Skeletal muscle satellite cell (primary cell): ENCODE measurements around the gene RAB6C.
"Not testable (repeated sequence)": the region's sequence is repeated elsewhere in the genome, so short reads cannot be mapped to it uniquely, and the experiment has no call there.

Experiments used
- H3K27me3 ChIP-seq: 2 replicates; pipeline ENCODE4 v1.7.0; 2013; ENCODE audit warnings: low read length; ENCODE audit not compliant: control insufficient read depth, insufficient read depth
- H3K36me3 ChIP-seq: 2 replicates; pipeline ENCODE4 v1.7.0; 2013; ENCODE audit warnings: mild to moderate bottlenecking, control low read depth, low read length; ENCODE audit not compliant: insufficient read depth
- H3K4me1 ChIP-seq: 2 replicates; pipeline ENCODE4 v1.7.0; 2013; ENCODE audit warnings: low read length; ENCODE audit not compliant: control insufficient read depth, insufficient read depth
- H3K4me2 ChIP-seq: 2 replicates; pipeline ENCODE4 v1.7.0; 2013; ENCODE audit warnings: mild to moderate bottlenecking, low read length
- H3K4me3 ChIP-seq: 2 replicates; pipeline ENCODE4 v1.7.0; 2013; ENCODE audit warnings: low read length
- H3K9ac ChIP-seq: 2 replicates; pipeline ENCODE4 v1.7.0; 2013; ENCODE audit warnings: mild to moderate bottlenecking, low read depth, low read length, moderate library complexity
- H3K9me3 ChIP-seq: replicated peaks from 2 replicates; pipeline ENCODE4 v1.7.0; 2013; ENCODE audit warnings: mild to moderate bottlenecking, control low read depth, low read length

Gene RAB6C

GRCh38 chr2:129957891-129958290 lies 21.6 kb upstream of the RAB6C start:
- Histone ChIP-seq H3K4me3 (no peak overlapping the region), H3K4me1 (no peaks in the 10 kb centered on the region), H3K36me3 (no peaks in the 10 kb centered on the region), H3K9me3 (no peaks in the 10 kb centered on the region), H3K9ac (no peak overlapping the region), H3K27me3 (no peaks in the 10 kb centered on the region), H3K4me2 (no peak overlapping the region)

- H3K4me2 ChIP-seq, H3K9me3 ChIP-seq, H3K9ac ChIP-seq, H3K36me3 ChIP-seq, H3K4me1 ChIP-seq, H3K27me3 ChIP-seq, H3K4me3 ChIP-seq: not testable (repeated sequence)
Observed at GRCh38 chr2:129958736-129959135, 20.7 kb upstream of the RAB6C start.

- H3K9ac ChIP-seq, H3K4me3 ChIP-seq, H3K27me3 ChIP-seq, H3K4me1 ChIP-seq, H3K36me3 ChIP-seq, H3K9me3 ChIP-seq, H3K4me2 ChIP-seq: not testable (repeated sequence)
Observed at GRCh38 chr2:129968605-129969004, 10.9 kb upstream of the RAB6C start.

- Histone ChIP-seq H3K4me2 (no peak overlapping the region), H3K4me3 (no peak overlapping the region), H3K9me3 (no peaks in the 10 kb centered on the region), H3K36me3 (no peaks in the 10 kb centered on the region), H3K27me3 (no peaks in the 10 kb centered on the region), H3K4me1 (no peaks in the 10 kb centered on the region), H3K9ac (no peak overlapping the region)
Observed at GRCh38 chr2:129975016-129975774, 4.3 kb upstream of the RAB6C start.

GRCh38 chr2:129976969-129977368 lies 2.5 kb upstream of the RAB6C start:
- not testable (repeated sequence) for H3K9me3 ChIP-seq, H3K36me3 ChIP-seq, H3K9ac ChIP-seq, H3K4me3 ChIP-seq, H3K4me2 ChIP-seq, H3K27me3 ChIP-seq, H3K4me1 ChIP-seq

GRCh38 chr2:129977986-129978385 lies 1.5 kb upstream of the RAB6C start:
- Histone ChIP-seq H3K4me1 (no peaks in the 10 kb centered on the region), H3K9me3 (no peaks in the 10 kb centered on the region), H3K27me3 (no peaks in the 10 kb centered on the region), H3K9ac (no peak overlapping the region), H3K4me3 (no peak overlapping the region), H3K4me2 (no peak overlapping the region), H3K36me3 (no peaks in the 10 kb centered on the region)

- not testable (repeated sequence) for H3K9ac ChIP-seq, H3K36me3 ChIP-seq, H3K27me3 ChIP-seq, H3K9me3 ChIP-seq, H3K4me1 ChIP-seq, H3K4me2 ChIP-seq, H3K4me3 ChIP-seq
Observed at GRCh38 chr2:129980246-129980645, 780 bp downstream of the RAB6C start.

GRCh38 chr2:129981689-129982088 lies 2.2 kb downstream of the RAB6C start:
- H3K36me3 ChIP-seq, H3K9ac ChIP-seq, H3K4me2 ChIP-seq, H3K27me3 ChIP-seq, H3K9me3 ChIP-seq, H3K4me1 ChIP-seq, H3K4me3 ChIP-seq: not testable (repeated sequence)

GRCh38 chr2:129984426-129984825 lies 5.0 kb downstream of the RAB6C start:
- no peaks in the 10 kb centered on the region for H3K4me1 ChIP-seq
- no peaks in the 10 kb centered on the region for H3K36me3 ChIP-seq
- no peaks in the 10 kb centered on the region for H3K9me3 ChIP-seq
- no peaks in the 10 kb centered on the region for H3K27me3 ChIP-seq
- no peak overlapping the region for H3K4me2 ChIP-seq
- H3K4me3 ChIP-seq, result no peak overlapping the region
- H3K9ac ChIP-seq, result no peak overlapping the region

GRCh38 chr2:129992415-129993006 lies 13.0 kb downstream of the RAB6C start:
- H3K9me3 ChIP-seq, H3K9ac ChIP-seq, H3K4me1 ChIP-seq, H3K36me3 ChIP-seq, H3K27me3 ChIP-seq, H3K4me3 ChIP-seq, H3K4me2 ChIP-seq: not testable (repeated sequence)

GRCh38 chr2:129993151-129993550 lies 13.7 kb downstream of the RAB6C start:
- not testable (repeated sequence) for H3K4me2 ChIP-seq, H3K27me3 ChIP-seq, H3K4me1 ChIP-seq, H3K4me3 ChIP-seq, H3K9me3 ChIP-seq, H3K9ac ChIP-seq, H3K36me3 ChIP-seq

GRCh38 chr2:129996657-129997237 lies 17.3 kb downstream of the RAB6C start:
- H3K4me3 ChIP-seq, H3K4me1 ChIP-seq, H3K9ac ChIP-seq, H3K27me3 ChIP-seq, H3K4me2 ChIP-seq, H3K9me3 ChIP-seq, H3K36me3 ChIP-seq: not testable (repeated sequence)
